DMS53 (cell line): ENCODE data around the gene UBE2G2.

Experiments used
- DNase-seq: peaks from one replicate; lab custom pipeline; 2025; lab: John Stamatoyannopoulos, UW

The UBE2G2 gene

DNA sequence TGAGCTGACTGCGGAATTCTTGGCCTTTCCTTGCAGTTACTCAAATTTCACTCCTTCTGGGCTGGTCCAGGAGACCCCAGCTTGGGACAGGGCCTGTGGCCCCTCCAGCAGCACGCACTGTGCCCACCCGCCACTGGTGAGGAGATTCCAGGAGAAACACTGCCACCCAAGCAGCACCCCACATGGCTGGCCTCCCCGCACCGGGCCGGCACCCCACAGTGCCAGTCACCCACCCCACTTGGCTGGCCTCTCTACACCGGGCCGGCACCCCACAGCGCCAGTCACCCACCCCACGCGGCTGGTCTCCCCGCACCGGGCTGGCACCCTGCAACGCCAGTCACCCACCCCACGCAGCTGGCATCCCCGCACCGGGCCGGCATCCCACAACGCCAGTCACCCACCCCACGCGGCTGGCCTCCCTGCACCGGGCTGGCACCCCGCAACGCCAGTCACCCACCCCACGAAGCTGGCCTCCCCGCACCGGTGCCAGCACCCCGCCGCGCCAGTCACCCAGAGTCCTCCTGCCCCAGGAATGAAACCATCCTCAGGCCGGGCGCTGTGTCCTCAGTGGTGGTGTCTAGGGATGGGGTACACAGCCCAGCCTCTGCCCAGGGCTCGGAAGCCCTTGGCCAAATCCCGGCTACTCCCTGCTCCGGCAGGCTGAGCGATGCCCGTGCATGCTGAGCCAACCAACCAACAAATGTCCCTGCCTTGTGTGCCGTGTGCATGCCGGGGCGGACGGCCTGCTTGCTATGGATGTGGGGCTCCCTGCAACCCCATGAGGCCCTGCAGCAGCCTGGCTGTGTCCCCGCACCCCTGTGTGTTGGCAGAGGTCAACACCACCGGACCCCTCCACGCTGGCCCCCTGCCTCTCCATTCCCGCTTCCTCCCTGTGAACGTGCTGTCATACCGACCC lies 51.6 kb downstream of the UBE2G2 start:
- no peak for DNase-seq

DNA sequence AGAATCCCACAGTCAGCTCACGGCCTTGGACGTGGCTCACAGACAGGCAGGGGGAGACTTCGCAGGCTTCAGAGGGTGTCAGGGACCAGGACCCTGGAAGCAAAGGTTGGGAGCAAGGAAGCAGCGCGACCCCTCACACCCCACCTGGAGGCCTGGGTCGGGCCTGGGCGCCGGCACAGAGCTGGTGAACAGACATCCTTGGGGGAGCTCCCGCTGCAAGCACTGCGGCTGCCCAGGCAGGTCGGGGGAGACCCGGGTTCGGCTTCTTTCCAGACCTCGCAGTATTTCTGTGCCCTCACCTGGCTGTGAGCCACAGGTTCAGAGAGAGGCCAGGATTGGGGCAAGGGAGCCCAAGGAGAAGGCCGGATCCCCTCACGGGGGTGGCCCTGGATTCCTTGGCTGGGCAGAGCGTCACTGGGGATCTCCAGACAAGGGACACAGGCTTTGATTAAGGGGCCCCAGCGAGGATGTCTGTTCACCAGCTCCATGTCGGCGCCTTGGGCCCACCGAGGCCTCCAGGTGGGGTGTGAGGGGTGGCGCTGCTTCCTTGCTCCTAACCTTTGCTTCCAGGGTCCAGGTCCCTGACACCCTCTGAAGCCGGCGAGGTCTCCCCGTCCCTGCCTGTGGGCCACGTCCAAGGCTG lies 52.4 kb downstream of the UBE2G2 start:
- no peak for DNase-seq

DNA sequence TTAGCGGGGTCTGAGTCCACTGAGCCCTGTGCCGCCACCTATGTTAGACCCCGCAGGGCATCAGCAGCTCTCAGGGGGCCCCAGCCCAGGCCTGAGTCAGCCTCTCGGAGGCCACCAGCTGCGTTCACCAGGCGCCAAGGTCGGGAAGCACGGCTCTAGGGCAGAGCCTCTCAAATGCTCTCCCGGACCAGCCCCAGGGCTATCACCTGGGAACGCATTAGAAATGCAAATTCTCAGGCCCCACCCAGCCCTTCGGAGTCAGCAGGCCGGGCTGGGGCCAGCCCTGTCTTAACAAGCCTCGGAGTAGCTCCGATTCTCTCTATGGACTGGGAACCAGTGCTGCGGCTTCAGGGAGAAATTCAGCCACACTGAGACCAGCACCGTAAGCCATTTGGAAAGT lies 53.0 kb downstream of the UBE2G2 start:
- DNase-seq = no peak

DNA sequence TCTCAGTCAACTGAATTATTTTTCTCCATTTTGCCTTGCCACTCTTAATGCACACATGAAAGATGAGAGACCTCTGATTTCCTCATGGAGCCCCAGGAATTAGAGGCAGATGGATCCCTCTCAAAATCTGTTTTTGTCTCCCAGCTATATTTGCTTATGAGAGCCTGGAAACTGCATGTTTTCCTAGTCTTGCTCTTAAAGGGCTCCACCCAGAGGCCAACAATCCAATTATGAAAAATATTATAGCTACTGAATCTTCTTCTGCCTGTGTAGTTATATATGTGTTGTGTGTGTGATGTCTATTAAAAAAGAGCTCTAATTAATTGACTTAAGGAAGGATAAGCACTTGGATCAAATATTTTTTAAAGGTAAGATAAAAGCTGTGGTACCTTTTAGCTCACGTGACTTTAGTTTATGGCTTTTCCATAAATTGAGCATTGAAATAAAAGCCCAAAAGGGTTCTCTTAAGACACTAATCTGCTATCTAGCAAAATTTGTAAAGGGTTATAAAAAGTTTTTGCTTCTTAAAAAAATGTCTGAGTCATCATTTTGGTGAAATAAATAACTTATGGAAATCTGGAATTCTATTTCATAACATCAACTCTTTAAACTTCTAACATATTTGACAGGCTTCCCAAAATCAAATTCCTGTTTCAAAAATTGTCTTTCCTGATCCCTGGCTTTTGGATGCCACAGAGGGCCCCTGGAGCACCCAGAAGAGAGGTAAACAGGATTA lies 59.0 kb downstream of the UBE2G2 start:
- peak; percentile 73 for DNase-seq

DNA sequence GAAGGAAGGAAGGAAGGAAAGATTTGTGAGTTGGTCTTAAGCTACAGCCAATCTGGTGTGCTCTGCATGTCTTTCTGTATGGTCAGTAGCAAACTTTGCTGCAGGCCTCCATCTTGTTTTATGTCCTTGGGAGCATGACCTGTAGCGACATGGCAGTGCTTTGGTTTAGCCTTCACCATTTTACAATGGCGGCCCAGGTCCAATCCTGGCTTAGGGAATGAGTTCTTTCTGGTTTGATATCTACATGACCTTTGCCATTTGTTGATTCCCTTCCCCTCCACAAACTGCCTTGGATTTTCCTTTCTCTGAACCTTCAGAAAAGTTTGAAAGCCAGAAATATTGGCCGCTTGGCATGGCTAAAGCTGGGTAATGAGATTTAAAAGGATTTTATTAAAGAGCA lies 59.7 kb downstream of the UBE2G2 start:
- DNase-seq = no peak

DNA sequence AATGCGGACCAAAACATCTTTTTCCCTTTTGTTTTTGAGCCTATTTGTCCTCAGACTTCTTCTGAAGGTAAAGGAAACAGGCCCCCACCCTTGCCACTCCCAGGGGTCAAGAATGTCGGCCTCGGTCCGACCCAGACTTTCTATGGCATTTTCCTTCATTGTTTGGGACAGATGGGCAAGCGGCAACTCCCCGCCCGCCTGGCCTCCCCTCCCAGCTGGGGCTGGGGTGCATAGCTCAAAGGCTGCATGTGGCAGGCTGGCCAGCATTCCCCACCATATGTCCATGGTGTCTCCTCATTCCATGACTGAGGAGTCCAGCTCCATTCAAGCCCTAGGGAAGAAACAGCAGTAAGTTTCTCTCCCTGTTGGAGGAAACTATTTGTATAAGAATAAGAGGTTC lies 60.9 kb downstream of the UBE2G2 start:
- no peak for DNase-seq

DNA sequence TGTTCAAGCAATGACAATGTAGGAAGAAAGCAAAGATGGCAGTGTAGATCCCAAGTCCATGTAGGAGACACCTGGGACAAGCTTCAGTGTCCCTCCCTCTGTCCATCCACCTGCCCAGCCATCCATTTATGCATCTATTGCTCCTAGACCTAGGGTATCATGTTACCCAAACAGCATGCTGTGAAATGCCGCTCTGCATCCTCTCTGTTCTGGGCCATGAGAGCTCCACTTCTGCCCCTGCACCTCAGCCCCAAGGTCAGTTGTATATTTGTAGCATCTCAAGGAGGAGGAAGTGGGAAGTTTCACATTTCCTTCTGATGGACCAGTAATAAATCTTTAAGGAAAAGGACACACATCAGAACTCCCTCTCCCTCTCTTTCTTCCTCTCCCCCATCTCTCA lies 62.3 kb downstream of the UBE2G2 start:
- DNase-seq = no peak

DNA sequence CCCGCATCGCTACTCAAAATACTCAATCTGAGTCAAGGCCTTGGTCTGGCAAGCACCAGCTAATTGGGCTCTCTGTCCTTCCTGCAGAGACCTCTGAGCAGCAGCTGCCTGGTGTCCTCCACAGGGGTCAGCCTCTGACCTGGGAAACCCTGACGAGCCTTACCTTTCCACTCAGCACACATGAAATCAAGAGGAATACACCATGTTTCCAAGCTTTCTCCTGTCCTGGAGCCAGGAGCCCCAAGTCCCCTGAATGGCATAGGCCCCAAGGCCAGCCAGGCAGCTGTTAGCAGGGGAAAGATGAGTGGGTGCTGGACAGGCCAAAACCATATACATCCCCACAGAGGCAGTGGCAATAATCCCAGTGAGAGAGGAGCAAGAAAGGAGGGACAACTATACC lies 63.0 kb downstream of the UBE2G2 start:
- DNase-seq = no peak

DNA sequence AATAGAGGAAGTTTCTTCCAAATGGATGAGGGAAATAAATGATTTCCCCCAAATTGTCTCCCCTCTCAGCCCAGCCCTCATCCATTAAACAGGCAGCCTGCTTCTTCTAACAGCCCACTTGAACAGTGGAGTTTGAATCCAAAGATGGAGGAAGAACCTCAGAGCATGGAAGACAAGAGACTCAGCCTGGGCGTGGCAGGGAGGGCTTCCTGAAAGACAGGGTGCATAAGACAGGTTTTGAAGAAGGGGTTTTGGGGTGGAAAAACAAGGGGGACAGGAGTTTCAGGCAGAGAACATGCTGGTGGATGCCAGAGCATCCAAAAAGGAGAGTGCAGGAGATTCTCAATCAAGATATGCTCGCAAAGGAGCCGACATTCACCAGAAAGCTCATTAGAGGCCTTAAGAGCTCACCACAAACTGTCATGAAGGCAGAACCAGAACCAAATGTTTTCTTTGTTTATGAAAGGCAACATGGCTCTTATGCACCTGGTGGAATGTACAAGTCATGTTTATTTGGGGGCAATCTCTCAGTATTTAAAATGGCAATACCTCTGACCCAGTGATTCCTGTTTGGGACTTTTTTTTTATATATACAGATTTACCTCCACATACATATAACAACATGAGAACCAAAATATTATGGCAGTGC lies 63.8 kb downstream of the UBE2G2 start:
- DNase-seq = peak; percentile 76

DNA sequence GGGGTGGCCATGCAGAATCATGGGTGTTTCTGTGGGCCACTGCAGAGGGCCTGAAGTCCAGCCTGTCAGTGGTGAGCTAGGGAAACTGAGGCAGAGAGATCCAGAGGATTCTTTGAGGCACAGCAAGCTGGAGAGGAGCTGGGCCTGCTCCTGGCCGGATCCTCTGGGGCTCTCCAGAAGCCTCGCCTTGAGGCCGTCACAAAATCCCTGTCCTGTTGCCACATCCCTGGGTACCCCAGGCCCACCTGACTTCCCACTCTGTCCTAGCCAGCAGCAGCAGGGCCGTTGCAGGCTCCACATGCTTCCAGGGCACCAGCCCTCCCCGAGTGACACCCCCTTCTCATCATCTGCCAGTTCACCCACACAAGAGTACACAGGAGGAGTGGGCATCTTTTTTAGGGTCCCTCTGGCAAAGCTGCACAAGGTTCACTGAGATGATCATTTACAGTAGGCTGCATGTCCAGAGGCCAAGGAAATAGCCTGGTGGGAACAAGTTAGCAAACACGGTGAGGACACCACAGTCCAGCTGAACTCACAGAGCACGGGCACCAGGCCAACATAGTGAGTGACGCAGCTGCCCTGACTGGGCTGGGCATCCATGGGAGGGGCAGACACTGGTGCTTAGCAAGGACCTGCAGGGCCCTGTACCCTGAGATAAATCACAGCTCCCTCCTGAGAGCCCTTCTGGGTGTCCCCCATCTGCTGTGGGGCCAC lies 65.2 kb downstream of the UBE2G2 start:
- peak; percentile 94 for DNase-seq

DNA sequence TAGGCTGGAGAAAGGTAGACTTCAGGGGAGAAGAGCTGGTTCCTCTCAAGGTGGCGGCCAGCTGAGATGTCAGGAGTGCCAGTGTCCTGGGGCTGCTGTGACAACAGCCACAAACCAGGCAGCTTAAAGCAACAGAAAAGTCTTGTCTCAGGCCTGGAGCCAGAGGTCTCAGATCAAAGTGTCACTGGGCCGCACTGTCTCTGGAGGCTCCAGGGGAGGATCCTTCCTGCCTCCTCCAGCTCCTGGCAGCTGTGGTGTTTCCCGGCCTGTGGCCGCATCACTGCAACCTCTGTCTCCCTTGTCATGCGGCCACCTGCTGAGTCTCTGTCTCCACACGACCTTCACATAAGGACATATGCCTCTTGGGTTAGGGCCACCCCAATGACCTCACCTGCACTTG lies 65.8 kb downstream of the UBE2G2 start:
- DNase-seq = peak; percentile 76

DNA sequence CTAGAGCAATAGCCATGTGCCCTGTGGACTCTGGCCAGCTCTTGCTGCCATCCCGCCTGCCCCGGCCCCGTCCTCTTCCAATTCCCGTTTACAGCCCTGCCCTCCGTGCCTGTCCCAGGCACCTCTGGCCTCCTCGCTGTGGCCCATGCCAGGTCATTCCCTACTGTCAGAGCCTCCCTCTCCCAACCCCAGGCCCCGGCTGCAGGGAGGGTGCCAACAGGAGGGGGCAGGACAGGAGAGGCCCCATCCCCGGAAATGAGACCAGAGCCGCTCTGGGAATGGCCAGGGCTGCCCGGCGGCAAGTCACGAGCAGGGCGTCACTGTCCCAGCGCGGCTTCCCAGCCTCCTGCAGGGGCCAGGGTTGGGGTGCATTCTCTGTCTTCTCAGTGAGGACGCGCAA lies 66.8 kb downstream of the UBE2G2 start:
- DNase-seq = no peak

DNA sequence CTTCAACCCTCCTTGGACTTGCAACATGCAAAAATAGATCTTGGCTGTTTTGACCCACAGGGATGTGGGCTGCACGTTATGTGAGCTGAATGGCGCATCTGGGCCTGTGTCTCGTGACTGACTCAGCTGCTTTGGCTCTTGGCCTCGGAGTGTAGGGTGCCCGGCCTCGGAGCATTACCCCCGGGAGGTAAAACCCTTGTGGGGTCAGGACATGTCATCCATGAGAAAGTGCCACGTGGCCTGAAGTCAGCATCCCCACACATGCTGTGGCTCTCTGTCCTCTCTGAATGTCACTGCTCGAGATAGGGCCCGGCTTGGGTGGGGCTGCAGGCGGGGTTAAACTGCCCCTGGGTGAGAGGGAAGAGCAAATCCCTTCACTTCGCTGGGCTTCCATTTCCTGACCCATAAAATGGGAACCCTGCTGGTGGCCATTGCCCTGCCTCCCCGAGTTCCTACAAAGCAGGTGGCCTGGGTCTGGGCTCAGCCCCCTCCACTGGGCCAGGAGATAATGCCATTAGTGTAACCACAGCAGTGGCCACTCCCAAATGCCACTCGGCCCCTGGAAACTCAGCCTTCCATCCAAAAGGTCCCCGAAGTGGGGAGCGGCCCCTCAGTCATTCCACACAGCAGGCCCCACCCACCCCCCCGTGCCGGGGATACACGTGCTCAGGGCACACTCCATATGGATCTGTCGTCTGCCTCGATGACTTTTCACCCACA lies 67.4 kb downstream of the UBE2G2 start:
- DNase-seq = no peak

DNA sequence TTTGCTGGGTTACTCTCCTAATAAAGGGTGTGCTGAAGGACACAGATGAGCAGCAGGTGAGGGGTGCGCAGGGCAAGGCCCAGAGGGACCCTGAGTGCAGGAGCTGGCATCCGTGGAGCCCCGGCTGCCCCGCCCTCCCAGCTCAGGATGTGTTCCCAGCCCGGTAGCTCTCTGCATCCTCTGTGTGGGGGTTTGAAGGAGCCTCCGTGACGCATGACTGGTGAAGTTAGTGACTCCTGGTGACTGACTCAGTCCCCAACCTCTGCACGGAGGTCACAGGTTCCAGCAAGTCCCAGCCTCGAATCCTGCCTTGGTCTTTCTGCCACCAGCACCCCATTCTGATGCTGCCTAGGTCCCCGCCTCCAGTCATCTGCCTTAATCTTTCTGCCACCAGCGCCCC lies 68.7 kb downstream of the UBE2G2 start:
- no peak for DNase-seq

DNA sequence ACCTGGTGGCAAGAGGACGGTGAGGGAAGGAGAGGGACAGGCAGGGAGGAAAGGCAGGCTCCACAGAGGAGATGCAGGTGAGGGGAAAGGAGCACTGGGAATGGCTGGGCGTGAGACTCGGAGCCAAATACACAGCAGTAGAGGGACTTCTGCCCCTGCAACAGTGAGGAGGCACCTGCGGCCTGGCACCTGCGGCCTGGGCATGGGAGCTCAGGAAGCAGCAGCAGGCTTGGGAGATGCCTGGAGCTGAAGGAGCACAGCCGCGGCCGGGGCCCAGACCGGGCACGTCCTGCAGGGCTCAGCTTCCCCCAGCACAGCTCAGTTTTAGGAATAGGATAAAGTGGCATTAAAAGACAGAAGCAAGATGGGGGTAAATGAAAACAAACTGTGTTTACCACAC lies 69.4 kb downstream of the UBE2G2 start:
- DNase-seq = no peak

DNA sequence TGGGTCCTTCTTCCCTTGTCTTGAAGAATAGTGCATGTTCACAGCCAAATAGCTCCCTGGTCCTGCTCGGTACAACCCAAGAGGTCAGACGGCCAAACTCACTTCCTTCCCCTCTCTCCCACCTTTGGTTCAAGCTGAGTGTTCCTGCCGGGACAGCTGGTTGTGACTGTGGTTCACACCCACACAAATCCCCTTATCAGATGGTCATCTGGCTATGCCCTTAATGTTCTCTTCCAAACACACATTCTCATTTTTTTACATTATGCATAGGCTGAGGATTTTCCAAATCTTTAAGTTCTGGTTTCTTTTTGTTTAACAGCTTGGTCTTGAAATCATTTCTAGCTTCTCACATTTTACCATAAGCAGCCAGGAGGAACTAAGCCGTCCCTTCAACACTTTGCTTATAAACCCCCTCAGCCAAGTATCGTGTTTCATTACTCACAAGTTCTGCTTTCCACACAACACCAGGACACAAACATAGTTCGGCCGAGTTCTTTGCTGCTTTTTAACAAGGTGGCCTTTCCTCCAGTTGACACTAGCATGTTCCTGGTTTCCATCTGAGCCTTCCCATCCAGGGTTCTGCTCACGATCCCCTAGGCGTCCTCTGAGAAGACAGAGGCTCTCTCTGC lies 70.6 kb downstream of the UBE2G2 start:
- DNase-seq = no peak

DNA sequence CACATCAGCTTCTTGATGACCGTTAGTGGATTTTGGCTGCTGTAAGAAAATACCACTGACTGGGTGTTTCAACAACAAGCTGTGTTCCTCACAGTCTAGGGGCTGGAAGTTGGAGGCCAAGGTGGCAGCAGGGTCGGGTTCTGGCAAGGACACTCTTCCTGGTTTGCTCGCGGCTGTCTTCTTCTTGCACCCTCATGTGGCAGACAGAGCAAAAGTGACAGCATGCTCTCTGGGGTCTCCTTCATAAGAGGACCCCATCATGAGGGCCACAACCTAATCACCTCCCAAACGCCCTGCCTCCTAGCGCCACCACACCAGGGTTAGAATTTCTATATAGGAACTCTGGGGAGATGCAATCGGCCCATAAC lies 71.6 kb downstream of the UBE2G2 start:
- DNase-seq = no peak

DNA sequence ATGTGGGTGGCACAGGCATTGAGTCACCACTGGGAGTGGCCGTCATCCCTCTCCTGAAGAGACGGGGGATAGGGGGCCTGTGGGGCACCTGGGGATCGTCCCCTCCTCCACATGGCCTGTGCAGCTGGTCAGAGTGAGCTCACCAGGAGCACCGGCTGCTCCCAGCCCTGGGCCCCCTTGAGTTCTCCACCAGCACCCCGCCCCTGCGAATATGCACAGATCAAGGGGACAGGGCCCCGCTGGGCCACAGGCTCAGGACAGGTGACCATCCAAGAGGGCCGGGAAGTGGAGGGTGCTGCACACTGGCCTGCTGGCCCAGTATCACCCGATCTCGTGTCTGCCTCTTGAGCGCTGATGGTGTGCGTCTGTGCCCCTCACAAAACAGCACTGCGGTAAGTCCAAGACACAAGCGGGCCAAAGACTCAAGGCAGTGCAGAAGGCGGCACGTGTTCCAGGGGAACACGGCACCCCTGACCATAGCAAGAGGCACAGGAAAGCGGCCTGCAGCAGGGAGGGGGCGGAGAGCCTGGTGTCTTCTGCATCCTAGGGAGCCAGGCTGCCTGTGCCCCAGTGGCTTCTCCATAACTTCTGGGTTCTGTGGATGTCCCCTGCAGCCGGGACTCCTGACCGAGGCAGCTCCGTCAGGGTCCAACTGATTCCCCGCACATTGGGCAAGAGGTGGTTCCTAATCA lies 72.1 kb downstream of the UBE2G2 start:
- no peak for DNase-seq

DNA sequence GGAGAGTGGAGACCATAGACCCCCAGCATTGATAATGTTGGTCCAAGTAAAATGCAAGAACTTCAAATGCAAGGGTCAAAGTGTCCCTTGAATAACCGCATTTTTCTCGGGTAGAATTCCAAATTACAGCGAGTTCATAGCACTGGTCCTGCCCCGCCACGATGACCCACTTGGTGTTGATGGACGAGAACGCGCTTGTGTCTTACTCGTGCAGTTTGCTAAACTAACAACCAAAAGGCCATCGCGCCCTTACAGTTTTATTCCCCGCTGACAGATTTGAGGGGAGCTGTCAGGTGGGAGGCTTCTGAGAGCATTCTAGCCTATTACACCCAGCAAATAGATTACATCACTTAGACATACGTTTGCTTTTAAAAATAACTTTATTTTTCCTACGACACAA lies 72.9 kb downstream of the UBE2G2 start:
- DNase-seq = no peak

DNA sequence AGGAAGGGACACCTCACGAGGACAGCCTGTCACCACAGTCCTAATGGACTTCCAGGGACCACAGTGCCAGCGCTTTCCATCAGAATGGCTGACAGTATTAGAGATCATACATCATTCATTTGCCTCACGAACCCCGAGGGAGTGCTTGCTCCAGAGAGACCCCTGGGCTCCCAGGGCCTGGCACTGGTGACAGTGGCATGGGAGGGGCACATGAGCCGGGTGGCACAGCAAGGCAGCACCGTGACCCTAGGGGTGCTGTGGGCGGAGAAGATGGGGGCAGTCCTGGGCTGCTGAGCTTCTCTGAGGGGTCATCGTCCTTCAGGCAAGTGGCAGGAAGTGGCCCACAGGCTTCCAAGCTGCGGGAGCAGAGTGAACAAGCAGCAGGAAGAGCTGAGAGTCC lies 73.9 kb downstream of the UBE2G2 start:
- DNase-seq = no peak
